Suprapubic skin (tissue), 4 donors: Measurements from ENCODE around the gene BRAT1.

Experiments used
- CTCF ChIP-seq, 2 donors: fragments of 200-600 bp in 1 of 2; fragments of 450-650 bp in 1 of 2; sonication (generic) in 1 of 2; IDR thresholded peaks; one replicate each; pipeline ENCODE4 v1.5.1; 2016 to 2019; ENCODE audit warnings: antibody characterized with exemption in 2 of 2, mild to moderate bottlenecking in 1 of 2, moderate library complexity in 1 of 2
- EP300 ChIP-seq: sonication (generic); formaldehyde crosslinking; IDR thresholded peaks from one replicate; pipeline ENCODE4 v1.6.1; 2017; ENCODE audit warnings: antibody characterized with exemption
- POLR2A ChIP-seq, 2 donors: fragments of 450-650 bp; IDR thresholded peaks; one replicate each; pipeline ENCODE4 v1.6.1; 2017; ENCODE audit warnings: antibody characterized with exemption in 2 of 2, mild to moderate bottlenecking in 2 of 2, moderate library complexity in 2 of 2
- POLR2AphosphoS5 ChIP-seq, 3 donors: sonication (generic); formaldehyde crosslinking; IDR thresholded peaks; one replicate each; pipeline ENCODE4 v1.6.1; 2017; ENCODE audit warnings: antibody characterized with exemption in 3 of 3

DNA sequence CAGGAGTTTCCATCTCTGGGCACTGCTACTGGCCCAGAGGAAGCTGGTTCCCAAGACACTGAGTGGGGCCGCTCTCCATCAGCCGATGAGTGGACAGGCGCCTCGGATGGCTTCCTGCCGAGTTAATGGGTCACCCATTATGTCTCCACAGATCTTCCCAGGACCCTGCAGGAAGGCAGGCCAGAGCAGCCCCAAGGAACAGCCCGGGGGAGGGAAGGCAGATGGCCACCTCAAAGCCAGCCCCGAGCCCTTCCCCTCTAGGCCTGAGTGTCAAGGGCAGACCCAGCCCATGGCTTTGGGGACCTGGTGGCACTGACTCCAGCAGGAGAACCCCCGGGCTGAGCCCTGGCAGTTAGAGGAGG, 39.1 kb downstream of the BRAT1 start:
- TF ChIP-seq POLR2A (IDR thresholded peaks at IDR 0.05) (no peak), CTCF (IDR thresholded peaks at IDR 0.05) (no peak), POLR2AphosphoS5 (IDR thresholded peaks at IDR 0.05) (no peak), EP300 (no peak)
